Kidney epithelial cell (primary cell): ENCODE results near the gene LRRC14B. TPM values are rescaled to one million over a fixed set of nuclear protein-coding genes. Genes with fewer than 3 reads are reported as not detected.

ENCODE experiments used
- DNase-seq: peaks from one replicate; pipeline ENCODE4 v3.0.0-alpha.2; 2010; ENCODE audit warnings: low read depth
- H3K27me3 ChIP-seq: 2 replicates; pipeline ENCODE4 v1.6.0; 2011; ENCODE audit warnings: low read length; ENCODE audit not compliant: control insufficient read depth, insufficient read depth
- H3K36me3 ChIP-seq: 2 replicates; pipeline ENCODE4 v1.5.1; 2011; ENCODE audit warnings: low read length; ENCODE audit not compliant: control insufficient read depth, insufficient read depth
- H3K4me3 ChIP-seq: 2 replicates; pipeline ENCODE4 v1.5.1; 2011; ENCODE audit warnings: low read depth, mild to moderate bottlenecking, control low read depth, low read length
- total RNA-seq: library from RNA; depleted of rRNA; stranded (reverse); fragments of >200 nt; gene quantifications from 2 replicates; pipeline ENCODE4 v1.2.3, GENCODE V29; 2015
- TF ChIP-seq, protein P1 (sequence below): IDR thresholded peaks from 2 replicates; pipeline ENCODE4 v1.5.1; 2011; ENCODE audit warnings: mild to moderate bottlenecking, moderate library complexity, low read length, control low read depth, inconsistent platforms; ENCODE audit not compliant: insufficient read depth, poor library complexity, severe bottlenecking

The LRRC14B gene
- total RNA-seq, 1 donor from 2014 or later = not detected

DNA sequence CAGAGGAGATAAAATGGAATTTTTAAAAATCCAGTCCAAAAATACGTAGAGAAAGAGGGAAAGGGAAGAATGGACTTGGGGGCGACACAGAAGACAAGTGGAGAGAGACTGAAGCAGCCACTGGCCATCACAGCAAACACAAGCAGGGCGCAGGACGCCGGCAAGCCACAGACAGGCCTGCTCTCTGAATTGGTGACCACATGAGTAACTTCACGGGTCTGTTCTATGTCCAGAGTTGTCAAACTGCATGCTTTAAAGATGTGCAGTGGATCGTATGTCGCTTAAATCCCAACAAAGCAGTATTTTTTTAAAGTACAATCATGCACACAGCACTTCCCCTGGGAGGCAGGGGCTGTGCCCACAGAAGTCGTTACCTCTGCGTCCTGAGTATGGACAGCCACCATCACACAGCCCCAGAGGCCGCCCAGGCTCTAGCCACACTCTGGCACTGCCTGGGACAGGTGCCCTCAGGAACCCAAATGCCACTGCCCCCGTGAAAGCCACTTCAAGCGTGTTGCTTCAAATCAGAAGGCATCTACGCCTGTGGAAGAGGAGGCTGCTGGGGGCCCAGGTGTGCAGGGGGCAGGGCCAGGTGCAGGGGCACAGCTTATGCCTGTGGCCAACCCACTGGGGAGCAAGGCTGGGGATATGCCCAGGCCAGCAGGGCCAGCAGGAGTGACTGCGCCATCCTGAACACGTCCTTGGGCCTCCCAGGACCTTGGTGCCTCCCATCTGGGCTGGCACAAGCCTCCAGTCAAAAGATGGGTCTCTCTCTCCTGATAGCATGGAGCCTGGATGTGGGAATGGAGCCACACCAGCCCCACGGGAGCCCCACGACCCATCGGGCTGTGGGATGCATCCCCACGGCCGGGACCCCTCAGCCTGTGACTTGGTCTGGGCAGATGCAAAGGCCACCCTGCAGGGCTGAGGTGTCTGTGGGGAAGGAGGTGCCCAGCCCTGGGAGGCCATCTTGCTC is 5.9 kb upstream of the LRRC14B start:
- DNase-seq = no peak
- no peaks in the 10 kb centered on the region for H3K36me3 ChIP-seq
- peaks cover 14% of the 10 kb centered on the region for H3K27me3 ChIP-seq
- TF ChIP-seq, protein P1, sequence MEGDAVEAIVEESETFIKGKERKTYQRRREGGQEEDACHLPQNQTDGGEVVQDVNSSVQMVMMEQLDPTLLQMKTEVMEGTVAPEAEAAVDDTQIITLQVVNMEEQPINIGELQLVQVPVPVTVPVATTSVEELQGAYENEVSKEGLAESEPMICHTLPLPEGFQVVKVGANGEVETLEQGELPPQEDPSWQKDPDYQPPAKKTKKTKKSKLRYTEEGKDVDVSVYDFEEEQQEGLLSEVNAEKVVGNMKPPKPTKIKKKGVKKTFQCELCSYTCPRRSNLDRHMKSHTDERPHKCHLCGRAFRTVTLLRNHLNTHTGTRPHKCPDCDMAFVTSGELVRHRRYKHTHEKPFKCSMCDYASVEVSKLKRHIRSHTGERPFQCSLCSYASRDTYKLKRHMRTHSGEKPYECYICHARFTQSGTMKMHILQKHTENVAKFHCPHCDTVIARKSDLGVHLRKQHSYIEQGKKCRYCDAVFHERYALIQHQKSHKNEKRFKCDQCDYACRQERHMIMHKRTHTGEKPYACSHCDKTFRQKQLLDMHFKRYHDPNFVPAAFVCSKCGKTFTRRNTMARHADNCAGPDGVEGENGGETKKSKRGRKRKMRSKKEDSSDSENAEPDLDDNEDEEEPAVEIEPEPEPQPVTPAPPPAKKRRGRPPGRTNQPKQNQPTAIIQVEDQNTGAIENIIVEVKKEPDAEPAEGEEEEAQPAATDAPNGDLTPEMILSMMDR = no peak
- H3K4me3 ChIP-seq = no peak overlapping the region

- Histone ChIP-seq H3K36me3 (no peaks in the 10 kb centered on the region), H3K4me3 (no peak overlapping the region), H3K27me3 (peaks cover 24% of the 10 kb centered on the region)
- TF ChIP-seq, protein P1 = no peak
- no peak for DNase-seq
Observed at GRCh38 chr5:186091-187041, 4.9 kb upstream of the LRRC14B start.

GRCh38 chr5:187042-187431 is 4.3 kb upstream of the LRRC14B start:
- no peak for DNase-seq
- no peak overlapping the region for H3K4me3 ChIP-seq
- H3K36me3 ChIP-seq = no peaks in the 10 kb centered on the region
- H3K27me3 ChIP-seq = peaks cover 30% of the 10 kb centered on the region
- TF ChIP-seq, protein P1 = no peak

DNA sequence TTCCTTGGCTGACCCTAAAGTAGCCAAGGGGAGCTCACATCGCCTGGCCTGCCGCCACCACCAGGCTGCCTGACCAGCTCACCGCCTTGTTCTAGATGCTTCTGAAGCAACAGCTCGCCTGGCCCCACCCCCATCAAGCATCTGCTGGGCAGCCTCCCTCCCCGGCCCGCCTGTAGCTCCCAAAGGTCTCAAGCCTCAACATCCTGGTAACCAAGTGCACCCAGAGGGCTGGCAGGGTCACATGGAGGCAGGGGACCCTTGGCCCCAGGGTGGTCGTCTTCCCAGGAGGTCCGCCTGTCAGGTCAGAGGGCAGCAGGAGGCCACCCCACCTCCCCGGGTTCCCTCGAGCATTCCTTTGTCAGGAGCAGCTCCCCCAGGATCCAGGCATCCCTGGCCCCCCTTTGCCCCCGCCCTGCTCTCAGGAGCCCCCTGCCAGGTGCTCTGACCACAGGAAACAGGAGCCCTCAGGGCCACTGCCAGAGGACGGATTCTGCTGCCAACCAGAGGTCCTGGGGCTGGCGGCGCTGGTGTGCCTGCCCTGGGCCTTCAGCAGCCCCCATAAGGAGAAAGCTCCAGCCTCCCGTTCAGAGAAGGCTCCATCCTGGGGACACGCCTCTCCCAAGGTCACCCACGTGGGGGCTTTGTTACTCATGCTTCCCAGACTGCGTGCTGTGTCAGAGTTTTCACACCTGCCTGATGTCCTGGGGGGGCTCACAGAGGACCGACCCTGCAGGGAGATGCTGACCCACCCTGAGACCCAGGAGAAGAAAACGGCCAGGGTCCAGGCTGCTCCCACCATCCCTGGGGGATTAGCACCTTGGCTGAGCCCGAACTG is 3.5 kb upstream of the LRRC14B start:
- Histone ChIP-seq H3K27me3 (peaks cover 38% of the 10 kb centered on the region), H3K4me3 (no peak overlapping the region), H3K36me3 (no peaks in the 10 kb centered on the region)
- no peak for DNase-seq
- TF ChIP-seq, protein P1 = no peak
